Dendritic cell treated with granulocyte-macrophage colony-stimulating factor and Interleukin-4, amounts not matched to agents 40 ng/mL and 50 ng/mL, for 4 days (primary cell): ENCODE data around the gene NCKAP5L.

Experiments
- H3K27ac Mint-ChIP-seq: one replicate; pipeline ENCODE4 v1.8.0; 2022; ENCODE audit warnings: mild to moderate bottlenecking, mixed read lengths
- H3K27me3 Mint-ChIP-seq: one replicate; pipeline ENCODE4 v1.8.0; 2022; ENCODE audit warnings: mild to moderate bottlenecking, mixed read lengths
- H3K36me3 Mint-ChIP-seq: one replicate; pipeline ENCODE4 v1.8.0; 2022; ENCODE audit warnings: low read depth, mixed read lengths
- H3K4me1 Mint-ChIP-seq: one replicate; pipeline ENCODE4 v1.8.0; 2022; ENCODE audit warnings: low read depth, mixed read lengths
- H3K4me3 Mint-ChIP-seq: one replicate; pipeline ENCODE4 v1.8.0; 2022; ENCODE audit warnings: mild to moderate bottlenecking, moderate library complexity, mixed read lengths
- H3K9me3 Mint-ChIP-seq: one replicate; pipeline ENCODE4 v1.8.0; 2022; ENCODE audit warnings: mixed read lengths
- intact Hi-C: fragments of 100-400 bp; cut with micrococcal nuclease; formaldehyde crosslinking; loops from one replicate; pipeline ENCODE4 v1.15.0; 2022

Gene NCKAP5L

DNA sequence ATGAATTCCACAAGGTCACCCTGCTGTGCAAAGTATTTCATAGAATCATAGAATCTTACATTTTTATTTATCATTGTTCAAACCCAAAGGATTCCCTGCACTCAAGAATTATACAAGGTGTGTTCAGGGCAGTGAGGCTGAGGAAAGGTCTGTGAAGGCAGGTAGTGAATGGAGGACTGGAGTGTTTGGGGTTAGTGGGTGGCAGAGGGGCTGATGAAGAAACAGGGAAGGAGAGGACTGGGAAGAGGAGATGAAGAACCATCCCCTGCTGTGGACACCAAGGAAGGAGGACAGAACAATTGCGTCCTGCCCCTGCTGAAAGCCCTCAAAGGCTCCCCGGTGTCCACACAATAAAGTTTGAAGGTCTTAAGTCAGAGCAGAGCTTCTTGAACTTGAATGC lies 25.5 kb upstream of the NCKAP5L start:
- H3K27ac Mint-ChIP-seq = no peak overlapping the region
- peaks cover 44% of the 10 kb centered on the region for H3K27me3 Mint-ChIP-seq
- H3K4me3 Mint-ChIP-seq = no peak overlapping the region

GRCh38 chr12:49847161-49847560 lies 18.9 kb upstream of the NCKAP5L start:
- intact Hi-C loops = no loop called here
- Mint-ChIP-seq H3K9me3 (no peaks in the 10 kb centered on the region), H3K27me3 (peaks cover 28% of the 10 kb centered on the region), H3K27ac (no peak overlapping the region), H3K4me3 (no peak overlapping the region), H3K36me3 (peaks cover 9% of the 10 kb centered on the region), H3K4me1 (peaks cover 17% of the 10 kb centered on the region)

More for the DNA sequence above, 25.5 kb upstream of the NCKAP5L start:
- no peaks in the 10 kb centered on the region for H3K9me3 Mint-ChIP-seq
- intact Hi-C loops = no loop called here
- H3K4me1 Mint-ChIP-seq = peaks cover 5% of the 10 kb centered on the region
- H3K36me3 Mint-ChIP-seq = no peaks in the 10 kb centered on the region

DNA sequence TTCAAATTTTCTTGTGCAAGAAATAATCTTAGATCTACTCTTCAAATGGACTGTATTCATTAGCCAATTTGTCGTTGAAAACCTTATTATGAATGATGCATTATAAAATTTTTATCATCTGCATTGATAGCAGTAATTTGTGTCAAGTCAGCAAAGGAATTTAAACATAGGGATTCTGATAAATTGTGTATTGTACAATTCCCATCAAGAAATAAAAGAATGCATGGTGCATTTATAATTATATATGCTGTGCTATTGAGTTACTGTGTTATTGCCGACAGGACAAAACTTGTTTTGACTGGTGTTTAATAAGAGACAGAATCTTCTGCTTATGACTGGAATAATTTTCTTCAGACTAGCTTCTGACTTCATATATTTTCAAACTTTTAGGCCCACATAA lies 17.8 kb upstream of the NCKAP5L start:
- intact Hi-C loops = no loop called here
- H3K9me3 Mint-ChIP-seq = no peaks in the 10 kb centered on the region
- H3K4me1 Mint-ChIP-seq = peaks cover 23% of the 10 kb centered on the region
- H3K36me3 Mint-ChIP-seq = peaks cover 9% of the 10 kb centered on the region
- no peak overlapping the region for H3K27ac Mint-ChIP-seq
- no peak overlapping the region for H3K4me3 Mint-ChIP-seq
- H3K27me3 Mint-ChIP-seq = peaks cover 22% of the 10 kb centered on the region

DNA sequence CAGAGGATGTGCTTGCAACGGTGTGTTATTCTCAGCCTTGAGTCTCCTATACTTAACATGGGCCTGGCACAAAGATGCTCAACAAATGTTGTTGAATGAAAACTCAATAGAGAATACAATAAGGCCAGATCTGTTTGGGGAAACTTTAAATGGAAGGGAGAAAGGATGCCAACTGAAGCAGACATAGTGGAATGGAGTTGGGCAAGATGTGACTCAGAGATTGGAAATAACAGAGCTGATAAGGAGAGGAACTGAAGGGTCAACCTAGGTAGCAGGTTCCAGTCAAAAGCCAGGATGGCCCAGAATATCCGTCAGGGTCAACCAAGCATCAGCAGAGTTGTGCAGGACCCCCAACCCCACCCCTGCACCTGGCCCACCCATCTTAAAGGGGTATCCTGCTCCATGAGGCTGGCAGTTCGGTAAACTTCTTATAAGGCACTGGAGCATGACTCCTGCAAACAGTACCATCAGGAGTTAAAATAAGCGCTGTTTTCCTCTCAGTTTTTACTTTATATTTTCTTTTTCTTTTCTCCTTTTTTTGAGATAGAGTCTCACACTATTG lies 15.7 kb upstream of the NCKAP5L start:
- Mint-ChIP-seq H3K27me3 (peaks cover 12% of the 10 kb centered on the region), H3K4me3 (no peak overlapping the region), H3K9me3 (no peaks in the 10 kb centered on the region), H3K4me1 (peaks cover 29% of the 10 kb centered on the region), H3K27ac (no peak overlapping the region), H3K36me3 (peaks cover 9% of the 10 kb centered on the region)
- intact Hi-C loops = loop anchor here (1.0 kb wide), 1 partner anchor 16 kb away; the partner anchor contains the start of gene NCKAP5L

GRCh38 chr12:49843411-49843810 lies 15.2 kb upstream of the NCKAP5L start:
- no peaks in the 10 kb centered on the region for H3K9me3 Mint-ChIP-seq
- peaks cover 7% of the 10 kb centered on the region for H3K27me3 Mint-ChIP-seq
- peaks cover 32% of the 10 kb centered on the region for H3K4me1 Mint-ChIP-seq
- peaks cover 12% of the 10 kb centered on the region for H3K36me3 Mint-ChIP-seq
- peak overlapping the region; percentile 84 for H3K4me3 Mint-ChIP-seq
- intact Hi-C loops = loop anchor here (1.0 kb wide), 1 partner anchor 15 kb away; the partner anchor contains the start of gene NCKAP5L
- peak overlapping the region; percentile 93 for H3K27ac Mint-ChIP-seq

GRCh38 chr12:49842519-49843352 lies 14.5 kb upstream of the NCKAP5L start, which contains the start of gene BCDIN3D:
BCDIN3D (minus strand) TSS chr12:49843106; CDS start chr12:49843087, 19 bp downstream.
- Mint-ChIP-seq H3K27me3 (peaks cover 3% of the 10 kb centered on the region), H3K9me3 (no peaks in the 10 kb centered on the region), H3K36me3 (peaks cover 18% of the 10 kb centered on the region), H3K4me1 (peaks cover 35% of the 10 kb centered on the region), H3K27ac (peak within 1 kb of the TSS; percentile 93), H3K4me3 (peak within 1 kb of the TSS; percentile 84)
- intact Hi-C loops = loop anchor here (1.0 kb wide), 1 partner anchor 14 kb away; the partner anchor contains the start of gene NCKAP5L

DNA sequence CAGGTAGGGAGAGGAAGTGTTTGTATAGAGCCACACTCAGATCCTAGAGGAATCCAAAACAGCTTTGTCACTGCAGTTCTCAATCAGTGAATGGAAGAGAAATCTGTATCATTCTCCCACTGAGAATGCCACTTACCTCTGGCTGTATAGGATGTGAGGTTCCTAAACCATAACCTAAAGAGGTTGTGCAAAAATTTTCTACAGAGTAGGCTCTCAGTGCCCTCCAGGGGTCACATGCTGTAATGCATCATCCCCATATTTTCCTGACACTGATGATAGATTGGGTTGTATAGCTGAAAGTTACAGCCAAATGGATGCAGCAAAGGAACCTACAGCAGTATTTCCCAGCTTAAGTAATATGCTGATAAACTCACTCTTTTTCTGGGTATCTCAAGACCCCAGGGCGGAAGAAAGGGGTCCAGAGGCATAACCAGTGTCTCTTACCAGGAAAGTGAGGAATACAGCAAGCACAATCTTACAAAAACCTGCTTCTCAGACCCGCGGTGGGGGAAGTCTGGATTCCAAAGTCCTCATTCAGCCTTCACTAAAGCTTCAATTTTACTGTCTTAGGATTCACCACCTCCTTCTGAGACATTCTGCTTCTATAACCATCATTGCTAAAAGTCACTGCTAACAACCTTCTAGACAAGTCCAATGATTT lies 10.9 kb upstream of the NCKAP5L start:
- no peaks in the 10 kb centered on the region for H3K9me3 Mint-ChIP-seq
- intact Hi-C loops = loop anchor here (1.0 kb wide), 1 partner anchor 63 kb away; no protein-coding TSS in a partner anchor
- H3K4me3 Mint-ChIP-seq = no peak overlapping the region
- no peaks in the 10 kb centered on the region for H3K27me3 Mint-ChIP-seq
- peaks cover 18% of the 10 kb centered on the region for H3K36me3 Mint-ChIP-seq
- H3K27ac Mint-ChIP-seq = no peak overlapping the region
- H3K4me1 Mint-ChIP-seq = peaks cover 40% of the 10 kb centered on the region

DNA sequence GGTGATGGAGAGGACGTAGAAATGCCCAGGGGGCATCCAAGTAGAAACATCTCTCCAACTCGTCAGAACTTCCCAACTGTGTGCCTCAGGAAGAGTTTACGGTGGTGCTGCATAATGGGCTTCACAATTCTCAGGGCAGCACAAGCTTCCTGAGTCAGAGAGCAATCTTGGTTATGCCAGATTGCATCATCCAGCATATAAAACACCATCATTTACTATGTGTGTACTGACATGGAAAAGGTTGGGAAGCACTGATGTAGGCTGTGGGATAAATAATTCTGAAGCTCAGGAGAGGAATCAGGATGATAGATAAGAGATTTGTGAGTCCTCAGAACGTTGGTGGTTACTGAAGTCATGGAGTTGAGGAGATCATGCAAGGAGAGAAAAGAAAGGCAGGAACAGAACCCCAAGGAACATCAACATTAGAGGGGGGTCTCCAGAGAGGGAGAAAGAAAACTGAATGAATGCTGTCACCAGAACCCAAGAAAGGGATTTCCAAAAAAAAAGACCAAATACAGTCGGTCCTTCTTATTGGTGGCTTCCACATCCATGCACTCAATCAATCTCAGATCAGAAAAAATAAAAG lies 4.7 kb upstream of the NCKAP5L start:
- Mint-ChIP-seq H3K27ac (no peak overlapping the region), H3K9me3 (no peaks in the 10 kb centered on the region), H3K4me3 (no peak overlapping the region), H3K27me3 (no peaks in the 10 kb centered on the region), H3K36me3 (peaks cover 2% of the 10 kb centered on the region), H3K4me1 (peaks cover 18% of the 10 kb centered on the region)
- intact Hi-C loops = no loop called here

GRCh38 chr12:49831717-49832116 lies 3.5 kb upstream of the NCKAP5L start:
- Mint-ChIP-seq H3K9me3 (no peaks in the 10 kb centered on the region), H3K4me1 (peaks cover 27% of the 10 kb centered on the region), H3K27ac (no peak overlapping the region), H3K36me3 (peaks cover 13% of the 10 kb centered on the region), H3K4me3 (no peak overlapping the region), H3K27me3 (no peaks in the 10 kb centered on the region)
- intact Hi-C loops = no loop called here

GRCh38 chr12:49827401-49828099 lies 663 bp downstream of the NCKAP5L start:
- H3K27me3 Mint-ChIP-seq = no peaks in the 10 kb centered on the region
- H3K27ac Mint-ChIP-seq = peak overlapping the region; percentile 100

DNA sequence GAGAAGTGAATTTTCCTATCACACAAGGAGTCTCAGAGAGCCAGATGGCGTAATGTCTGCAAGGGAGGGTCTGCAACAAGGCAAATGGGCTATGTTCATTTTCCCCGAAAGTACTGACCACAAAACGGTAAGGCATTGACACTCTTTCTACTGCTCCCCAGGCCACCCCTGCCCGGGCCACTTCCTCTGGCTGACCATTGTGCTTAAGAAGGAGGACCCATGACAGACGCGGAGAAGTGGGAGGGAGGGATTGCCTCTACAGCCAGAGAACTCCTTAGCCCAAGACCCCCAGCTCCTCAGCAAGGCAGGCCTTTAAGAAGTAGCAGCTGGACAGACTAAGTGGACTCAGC lies 1.2 kb downstream of the NCKAP5L start:
- peak overlapping the region; percentile 100 for H3K27ac Mint-ChIP-seq
- H3K4me1 Mint-ChIP-seq = peaks cover 68% of the 10 kb centered on the region
- no peaks in the 10 kb centered on the region for H3K27me3 Mint-ChIP-seq
- peak overlapping the region; percentile 99 for H3K4me3 Mint-ChIP-seq
- peaks cover 32% of the 10 kb centered on the region for H3K36me3 Mint-ChIP-seq
- no peaks in the 10 kb centered on the region for H3K9me3 Mint-ChIP-seq
- intact Hi-C loops = loop anchor here (5.0 kb wide), 1 partner anchor 45 kb away; no protein-coding TSS in a partner anchor

More at GRCh38 chr12:49827401-49828099, 663 bp downstream of the NCKAP5L start:
- Mint-ChIP-seq H3K36me3 (peaks cover 27% of the 10 kb centered on the region), H3K4me1 (peaks cover 63% of the 10 kb centered on the region), H3K4me3 (peak overlapping the region; percentile 99), H3K9me3 (no peaks in the 10 kb centered on the region)
- intact Hi-C loops = loop anchor here (1.0 to 5.0 kb wide), 2 partner anchors 16 to 45 kb away; partner anchors contain the start of gene BCDIN3D

DNA sequence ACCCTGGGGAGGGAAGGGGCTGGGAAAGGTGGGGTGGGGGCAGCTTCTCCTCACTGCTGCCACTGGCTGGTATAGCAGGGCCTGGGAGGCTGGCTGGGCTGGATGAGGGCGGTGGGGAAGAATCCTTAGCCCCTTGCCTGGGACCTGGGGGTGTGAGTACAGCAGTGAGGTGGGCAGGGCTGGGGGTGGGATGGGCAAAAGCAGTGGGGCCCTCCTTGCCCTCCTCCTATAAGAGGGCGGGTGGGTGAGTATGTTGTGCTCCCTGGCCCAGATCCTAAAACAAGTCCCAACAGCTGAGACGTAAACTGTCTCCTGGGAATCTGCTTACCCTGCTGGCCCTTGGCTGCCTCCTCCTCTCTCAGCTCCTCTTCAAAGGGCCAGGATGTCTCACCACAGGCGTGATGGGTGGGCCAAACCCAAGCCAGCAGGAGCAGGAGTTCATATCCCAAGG lies 2.2 kb downstream of the NCKAP5L start:
- H3K36me3 Mint-ChIP-seq = peaks cover 35% of the 10 kb centered on the region
- H3K4me3 Mint-ChIP-seq = peak overlapping the region; percentile 99
- intact Hi-C loops = loop anchor here (5.0 kb wide), 1 partner anchor 44 kb away; no protein-coding TSS in a partner anchor

More for the DNA sequence above, 2.2 kb downstream of the NCKAP5L start:
- H3K9me3 Mint-ChIP-seq = no peaks in the 10 kb centered on the region
- peak overlapping the region; percentile 100 for H3K27ac Mint-ChIP-seq
- H3K4me1 Mint-ChIP-seq = peaks cover 78% of the 10 kb centered on the region
- H3K27me3 Mint-ChIP-seq = no peaks in the 10 kb centered on the region
